ENCODE measurements around the gene DHRS9. TPM values are rescaled to one million over a fixed set of nuclear protein-coding genes. Genes with fewer than 3 reads are reported as not detected.

The DHRS9 gene
- total and polyA plus RNA-seq, 2 of the 4 experiments (the other 2 are of a cell fraction) = not detected

DNA sequence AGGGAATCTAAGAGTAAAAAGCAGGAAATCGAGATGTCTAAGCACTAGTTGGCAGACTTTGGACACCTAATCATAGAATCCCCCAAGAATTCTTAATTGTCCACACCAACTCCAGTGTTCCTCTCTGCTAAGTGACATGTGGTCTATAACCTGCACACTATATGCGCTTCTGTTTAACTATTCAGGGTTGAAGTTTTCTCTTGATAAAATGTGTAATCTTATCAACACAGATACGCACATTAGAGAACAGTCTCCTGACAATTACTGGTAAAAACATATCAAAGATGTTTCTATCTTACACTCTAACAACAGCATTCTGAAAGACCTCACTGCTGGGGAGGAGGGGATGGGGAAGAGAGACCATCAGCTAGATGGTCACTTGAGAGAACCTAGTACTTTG lies 42.1 kb upstream of the DHRS9 start:
- Histone ChIP-seq H3K4me1 (ENCODE audit: control insufficient read depth, insufficient read depth, low read length) (no peaks in the 10 kb centered on the region), H3K27me3 (ENCODE audit: control insufficient read depth, insufficient read depth, low read length) (no peaks in the 10 kb centered on the region), H4K8ac (ENCODE audit: low read depth in 2 of 2, low read length in 2 of 2) (no peak overlapping the region), H4K5ac (ENCODE audit: low read depth, low read length) (no peak overlapping the region), H2BK120ac (ENCODE audit: low read depth, low read length) (no peak overlapping the region), H2BK20ac (ENCODE audit: low read depth, low read length) (no peak overlapping the region), H3K14ac (replicated peaks; ENCODE audit: low read depth, low read length) (no peak overlapping the region), H2BK5ac (ENCODE audit: low read depth, low read length, poor library complexity, severe bottlenecking) (no peak overlapping the region), H3K4ac (ENCODE audit: low read depth, low read length) (no peak overlapping the region), H3K4me2 (ENCODE audit: low read depth, low read length) (no peak overlapping the region), H3K79me1 (ENCODE audit: low read depth in 1 of 2, low read length in 2 of 2) (no peaks in the 10 kb centered on the region), H3K56ac (ENCODE audit: extremely low read depth, insufficient read depth, low read length) (no peak overlapping the region), H2AFZ (replicated peaks; ENCODE audit: low read length, poor library complexity) (no peak overlapping the region), H4K20me1 (ENCODE audit: insufficient read depth, low read length) (no peaks in the 10 kb centered on the region), H2AK5ac (ENCODE audit: low read depth, low read length) (no peak overlapping the region), H4K91ac (ENCODE audit: insufficient read depth, low read depth, low read length) (no peak overlapping the region), H3K18ac (ENCODE audit: low read depth, low read length) (no peak overlapping the region), H3K27ac (ENCODE audit: insufficient read depth, low read length) (no peak overlapping the region), H3K9me3 (ENCODE audit: control insufficient read depth, insufficient read depth, low read length) (no peaks in the 10 kb centered on the region), H3K36me3 (ENCODE audit: control insufficient read depth, insufficient read depth, low read length) (no peaks in the 10 kb centered on the region), H3K4me3 (ENCODE audit: insufficient read depth, low read depth, low read length) (no peak overlapping the region), H2BK15ac (ENCODE audit: low read depth, low read length) (no peak overlapping the region), H2AK9ac (replicated peaks; ENCODE audit: low read depth, low read length, poor library complexity) (no peak overlapping the region), H3K9me1 (ENCODE audit: insufficient read depth, low read length) (no peaks in the 10 kb centered on the region), H3K9ac (ENCODE audit: low read depth, low read length) (no peak overlapping the region), H3K23ac (ENCODE audit: low read depth, low read length) (no peak overlapping the region)
- dilution Hi-C loops (cut with HindIII; ENCODE audit: low sequenced_read_pairs, unreplicated experiment) (no loop called here), in situ Hi-C loops (cut with MboI; ENCODE audit: low sequenced_read_pairs) (no loop called here), intact Hi-C loops (cut with micrococcal nuclease) (no loop called here)
- WGBS, 2 experiments (ENCODE audit: extremely low coverage in 2 of 2, insufficient read length in 1 of 2) = no CpG with 5 or more reads among the region's 3 CpGs
- ChIA-PET CTCF (no interaction called here), POLR2A (ENCODE audit: unreplicated experiment) (no interaction called here)
- ATAC-seq (ENCODE audit: low read depth) = no peak
- DNase-seq = no peak
- TF ChIP-seq CHD1 (IDR thresholded peaks at IDR 0.05; ENCODE audit: low read depth, low read length) (no peak), MAZ (IDR thresholded peaks at IDR 0.05; ENCODE audit: borderline replicate concordance, low read depth, low read length) (no peak), POLR2A (IDR thresholded peaks at IDR 0.05; ENCODE audit: low read depth, low read length) (no peak), SMC3 (IDR thresholded peaks at IDR 0.05; ENCODE audit: low read depth, low read length) (no peak), NFE2L2 (IDR thresholded peaks at IDR 0.05; ENCODE audit: low read depth, low read length) (no peak), CEBPB (IDR thresholded peaks at IDR 0.05; ENCODE audit: low read depth, low read length) (no peak), FOS (IDR thresholded peaks at IDR 0.05; ENCODE audit: low read depth, low read length) (no peak), BHLHE40 (IDR thresholded peaks at IDR 0.05; ENCODE audit: low read depth, low read length) (no peak), MXI1 (IDR thresholded peaks at IDR 0.05; ENCODE audit: borderline replicate concordance, low read depth, low read length) (no peak), RFX5 (IDR thresholded peaks at IDR 0.05; ENCODE audit: low read depth, low read length) (no peak), MAFK (IDR thresholded peaks at IDR 0.05; ENCODE audit: low read depth, low read length) (no peak), RAD21 (IDR thresholded peaks at IDR 0.05; ENCODE audit: low read length) (no peak), RCOR1 (IDR thresholded peaks at IDR 0.05; ENCODE audit: insufficient replicate concordance, low read length) (no peak)
- TF ChIP-seq, protein P1, sequence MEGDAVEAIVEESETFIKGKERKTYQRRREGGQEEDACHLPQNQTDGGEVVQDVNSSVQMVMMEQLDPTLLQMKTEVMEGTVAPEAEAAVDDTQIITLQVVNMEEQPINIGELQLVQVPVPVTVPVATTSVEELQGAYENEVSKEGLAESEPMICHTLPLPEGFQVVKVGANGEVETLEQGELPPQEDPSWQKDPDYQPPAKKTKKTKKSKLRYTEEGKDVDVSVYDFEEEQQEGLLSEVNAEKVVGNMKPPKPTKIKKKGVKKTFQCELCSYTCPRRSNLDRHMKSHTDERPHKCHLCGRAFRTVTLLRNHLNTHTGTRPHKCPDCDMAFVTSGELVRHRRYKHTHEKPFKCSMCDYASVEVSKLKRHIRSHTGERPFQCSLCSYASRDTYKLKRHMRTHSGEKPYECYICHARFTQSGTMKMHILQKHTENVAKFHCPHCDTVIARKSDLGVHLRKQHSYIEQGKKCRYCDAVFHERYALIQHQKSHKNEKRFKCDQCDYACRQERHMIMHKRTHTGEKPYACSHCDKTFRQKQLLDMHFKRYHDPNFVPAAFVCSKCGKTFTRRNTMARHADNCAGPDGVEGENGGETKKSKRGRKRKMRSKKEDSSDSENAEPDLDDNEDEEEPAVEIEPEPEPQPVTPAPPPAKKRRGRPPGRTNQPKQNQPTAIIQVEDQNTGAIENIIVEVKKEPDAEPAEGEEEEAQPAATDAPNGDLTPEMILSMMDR (conservative IDR thresholded peaks at IDR 0.05; ENCODE audit: low read depth, low read length) = no peak
- TF ChIP-seq, protein P2, sequence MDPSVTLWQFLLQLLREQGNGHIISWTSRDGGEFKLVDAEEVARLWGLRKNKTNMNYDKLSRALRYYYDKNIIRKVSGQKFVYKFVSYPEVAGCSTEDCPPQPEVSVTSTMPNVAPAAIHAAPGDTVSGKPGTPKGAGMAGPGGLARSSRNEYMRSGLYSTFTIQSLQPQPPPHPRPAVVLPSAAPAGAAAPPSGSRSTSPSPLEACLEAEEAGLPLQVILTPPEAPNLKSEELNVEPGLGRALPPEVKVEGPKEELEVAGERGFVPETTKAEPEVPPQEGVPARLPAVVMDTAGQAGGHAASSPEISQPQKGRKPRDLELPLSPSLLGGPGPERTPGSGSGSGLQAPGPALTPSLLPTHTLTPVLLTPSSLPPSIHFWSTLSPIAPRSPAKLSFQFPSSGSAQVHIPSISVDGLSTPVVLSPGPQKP (IDR thresholded peaks at IDR 0.05; ENCODE audit: borderline replicate concordance, low read depth, low read length) = no peak
- TF ChIP-seq, protein P3, sequence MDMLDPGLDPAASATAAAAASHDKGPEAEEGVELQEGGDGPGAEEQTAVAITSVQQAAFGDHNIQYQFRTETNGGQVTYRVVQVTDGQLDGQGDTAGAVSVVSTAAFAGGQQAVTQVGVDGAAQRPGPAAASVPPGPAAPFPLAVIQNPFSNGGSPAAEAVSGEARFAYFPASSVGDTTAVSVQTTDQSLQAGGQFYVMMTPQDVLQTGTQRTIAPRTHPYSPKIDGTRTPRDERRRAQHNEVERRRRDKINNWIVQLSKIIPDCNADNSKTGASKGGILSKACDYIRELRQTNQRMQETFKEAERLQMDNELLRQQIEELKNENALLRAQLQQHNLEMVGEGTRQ (IDR thresholded peaks at IDR 0.05; ENCODE audit: low read depth, low read length) = no peak
- BruUV-seq (replicated peaks) = no TSS peak
